ENCODE results near the gene ACAP2.

GRCh38 chr3:195257454-195258448 lies 185.1 kb downstream of the ACAP2 start:
- TF ChIP-seq, protein P1, sequence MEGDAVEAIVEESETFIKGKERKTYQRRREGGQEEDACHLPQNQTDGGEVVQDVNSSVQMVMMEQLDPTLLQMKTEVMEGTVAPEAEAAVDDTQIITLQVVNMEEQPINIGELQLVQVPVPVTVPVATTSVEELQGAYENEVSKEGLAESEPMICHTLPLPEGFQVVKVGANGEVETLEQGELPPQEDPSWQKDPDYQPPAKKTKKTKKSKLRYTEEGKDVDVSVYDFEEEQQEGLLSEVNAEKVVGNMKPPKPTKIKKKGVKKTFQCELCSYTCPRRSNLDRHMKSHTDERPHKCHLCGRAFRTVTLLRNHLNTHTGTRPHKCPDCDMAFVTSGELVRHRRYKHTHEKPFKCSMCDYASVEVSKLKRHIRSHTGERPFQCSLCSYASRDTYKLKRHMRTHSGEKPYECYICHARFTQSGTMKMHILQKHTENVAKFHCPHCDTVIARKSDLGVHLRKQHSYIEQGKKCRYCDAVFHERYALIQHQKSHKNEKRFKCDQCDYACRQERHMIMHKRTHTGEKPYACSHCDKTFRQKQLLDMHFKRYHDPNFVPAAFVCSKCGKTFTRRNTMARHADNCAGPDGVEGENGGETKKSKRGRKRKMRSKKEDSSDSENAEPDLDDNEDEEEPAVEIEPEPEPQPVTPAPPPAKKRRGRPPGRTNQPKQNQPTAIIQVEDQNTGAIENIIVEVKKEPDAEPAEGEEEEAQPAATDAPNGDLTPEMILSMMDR (IDR thresholded peaks at IDR 0.05; ENCODE audit: insufficient read depth, low read length) = no peak
- TF ChIP-seq POLR2AphosphoS5 (IDR thresholded peaks at IDR 0.05; ENCODE audit: low read depth) = no peak
- TF ChIP-seq, protein P2, sequence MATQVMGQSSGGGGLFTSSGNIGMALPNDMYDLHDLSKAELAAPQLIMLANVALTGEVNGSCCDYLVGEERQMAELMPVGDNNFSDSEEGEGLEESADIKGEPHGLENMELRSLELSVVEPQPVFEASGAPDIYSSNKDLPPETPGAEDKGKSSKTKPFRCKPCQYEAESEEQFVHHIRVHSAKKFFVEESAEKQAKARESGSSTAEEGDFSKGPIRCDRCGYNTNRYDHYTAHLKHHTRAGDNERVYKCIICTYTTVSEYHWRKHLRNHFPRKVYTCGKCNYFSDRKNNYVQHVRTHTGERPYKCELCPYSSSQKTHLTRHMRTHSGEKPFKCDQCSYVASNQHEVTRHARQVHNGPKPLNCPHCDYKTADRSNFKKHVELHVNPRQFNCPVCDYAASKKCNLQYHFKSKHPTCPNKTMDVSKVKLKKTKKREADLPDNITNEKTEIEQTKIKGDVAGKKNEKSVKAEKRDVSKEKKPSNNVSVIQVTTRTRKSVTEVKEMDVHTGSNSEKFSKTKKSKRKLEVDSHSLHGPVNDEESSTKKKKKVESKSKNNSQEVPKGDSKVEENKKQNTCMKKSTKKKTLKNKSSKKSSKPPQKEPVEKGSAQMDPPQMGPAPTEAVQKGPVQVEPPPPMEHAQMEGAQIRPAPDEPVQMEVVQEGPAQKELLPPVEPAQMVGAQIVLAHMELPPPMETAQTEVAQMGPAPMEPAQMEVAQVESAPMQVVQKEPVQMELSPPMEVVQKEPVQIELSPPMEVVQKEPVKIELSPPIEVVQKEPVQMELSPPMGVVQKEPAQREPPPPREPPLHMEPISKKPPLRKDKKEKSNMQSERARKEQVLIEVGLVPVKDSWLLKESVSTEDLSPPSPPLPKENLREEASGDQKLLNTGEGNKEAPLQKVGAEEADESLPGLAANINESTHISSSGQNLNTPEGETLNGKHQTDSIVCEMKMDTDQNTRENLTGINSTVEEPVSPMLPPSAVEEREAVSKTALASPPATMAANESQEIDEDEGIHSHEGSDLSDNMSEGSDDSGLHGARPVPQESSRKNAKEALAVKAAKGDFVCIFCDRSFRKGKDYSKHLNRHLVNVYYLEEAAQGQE (IDR thresholded peaks at IDR 0.05; ENCODE audit: insufficient replicate concordance, low read depth) = no peak
